Measurements from ENCODE around the gene TMPRSS4. TPM values are rescaled to one million over a fixed set of nuclear protein-coding genes. Genes with fewer than 3 reads are reported as not detected.

Gene TMPRSS4
- total RNA-seq, 2 donors from 2014 or later, result not detected

DNA sequence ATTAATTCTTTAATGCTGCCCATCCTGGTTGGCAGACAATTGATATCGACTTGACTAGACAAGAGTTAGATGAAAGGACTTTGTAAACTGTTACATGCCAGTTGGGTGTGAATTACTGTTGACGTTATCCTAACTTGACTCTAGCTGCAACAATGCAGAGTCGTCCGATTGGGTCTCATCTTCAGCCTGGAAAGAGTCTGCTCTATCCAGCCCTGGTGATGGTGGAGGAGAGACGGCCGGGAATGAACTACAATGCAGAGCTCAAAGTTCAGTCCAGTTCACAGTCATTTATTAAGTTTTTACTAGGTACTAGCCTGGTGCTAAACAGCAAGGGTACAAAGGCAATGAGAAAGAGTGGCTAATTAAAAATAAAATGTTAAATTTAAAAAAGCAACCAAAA lies 14.8 kb downstream of the TMPRSS4 start:
- Mint-ChIP-seq H3K27ac (no peak overlapping the region), H3K27me3 (peaks cover 49% of the 10 kb centered on the region), H3K4me1 (no peaks in the 10 kb centered on the region), H3K4me3 (no peak overlapping the region), H3K36me3 (ENCODE audit: low read depth) (peaks cover 2% of the 10 kb centered on the region)
- H3K9me3 ChIP-seq (ENCODE audit: control insufficient read depth, low read length, poor library complexity, severe bottlenecking), result no peaks in the 10 kb centered on the region
- no peak for ATAC-seq
- no peak for DNase-seq

DNA sequence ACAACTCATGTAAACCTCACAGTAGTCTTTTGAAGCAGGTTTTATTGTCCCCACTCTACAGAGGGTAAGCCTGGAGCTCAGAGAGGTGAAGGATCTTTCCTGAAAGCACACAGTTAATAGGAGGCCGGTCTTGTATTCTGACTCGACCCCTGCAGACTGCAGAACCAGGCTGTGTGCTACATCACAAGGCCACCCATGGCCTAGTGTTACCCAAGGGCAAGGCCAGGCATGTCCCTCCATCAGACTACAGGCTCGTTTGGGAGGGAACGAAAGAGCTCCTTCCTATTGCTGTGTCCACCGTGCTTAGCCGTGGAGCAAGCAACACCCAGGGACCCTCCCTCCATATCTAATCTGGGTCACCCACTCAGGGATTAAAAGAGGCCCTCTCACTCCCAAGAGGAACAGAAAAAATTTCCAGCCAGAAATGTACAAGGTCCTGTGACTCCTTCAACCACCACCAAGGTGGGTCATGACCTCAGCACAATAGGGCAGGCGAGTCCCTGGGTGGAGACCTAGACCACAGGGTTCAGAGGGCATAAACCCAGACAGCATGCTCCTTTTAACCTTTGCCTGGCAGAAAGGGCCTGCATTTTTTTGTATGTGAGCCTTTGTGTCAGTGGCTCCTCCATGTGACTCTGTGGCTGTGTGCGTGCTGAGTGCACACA lies 16.2 kb downstream of the TMPRSS4 start:
- Mint-ChIP-seq H3K36me3 (ENCODE audit: low read depth) (peaks cover 4% of the 10 kb centered on the region), H3K27ac (no peak overlapping the region), H3K4me1 (no peaks in the 10 kb centered on the region), H3K27me3 (peaks cover 60% of the 10 kb centered on the region), H3K4me3 (no peak overlapping the region)
- no peaks in the 10 kb centered on the region for H3K9me3 ChIP-seq (ENCODE audit: control insufficient read depth, low read length, poor library complexity, severe bottlenecking)
- ATAC-seq (no peak), DNase-seq (no peak)

DNA sequence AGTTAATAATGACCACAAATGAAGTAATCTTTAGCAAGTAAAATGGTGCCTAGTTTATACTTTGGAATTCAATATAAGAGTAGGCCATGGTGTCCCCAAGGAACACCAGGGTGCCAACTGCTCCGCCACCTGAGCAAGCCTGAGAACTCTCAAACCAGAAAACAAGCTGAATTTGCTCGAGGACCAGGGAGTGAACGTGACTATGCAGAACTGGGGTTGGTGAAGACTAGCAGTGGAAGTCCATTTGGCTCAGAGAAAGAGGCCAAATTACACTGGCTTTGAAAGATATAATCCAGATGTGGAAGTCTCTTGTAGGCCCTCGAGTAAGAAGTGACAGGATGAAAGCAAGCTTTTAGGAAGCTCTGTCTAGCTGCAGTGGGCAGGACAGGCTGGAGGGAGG lies 18.6 kb downstream of the TMPRSS4 start:
- no peak overlapping the region for H3K27ac Mint-ChIP-seq
- H3K36me3 Mint-ChIP-seq (ENCODE audit: low read depth), result peaks cover 4% of the 10 kb centered on the region
- H3K4me1 Mint-ChIP-seq, result peaks cover 4% of the 10 kb centered on the region
- DNase-seq (no peak), ATAC-seq (no peak)
- H3K4me3 Mint-ChIP-seq, result no peak overlapping the region
- H3K9me3 ChIP-seq (ENCODE audit: control insufficient read depth, low read length, poor library complexity, severe bottlenecking), result no peaks in the 10 kb centered on the region
- H3K27me3 Mint-ChIP-seq, result peaks cover 60% of the 10 kb centered on the region

DNA sequence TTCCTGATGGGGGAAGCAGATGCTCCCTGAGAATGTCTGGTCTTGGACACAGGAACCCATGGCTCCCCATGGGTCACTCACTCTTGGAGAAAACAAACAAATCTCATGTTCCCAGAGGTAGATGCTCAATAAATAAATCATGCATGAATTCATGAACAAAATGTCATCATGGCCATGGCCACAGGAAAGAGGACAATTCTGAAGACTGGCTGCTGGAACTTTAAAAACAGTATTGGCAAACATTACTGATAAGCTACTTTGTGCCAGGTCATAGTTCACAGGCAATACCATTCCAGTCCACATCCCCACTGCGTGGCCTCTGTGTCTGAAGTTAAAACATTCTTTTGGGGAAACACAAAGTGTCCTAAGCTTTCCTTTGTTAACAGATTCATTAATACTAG lies 19.1 kb downstream of the TMPRSS4 start:
- Mint-ChIP-seq H3K36me3 (ENCODE audit: low read depth) (peaks cover 4% of the 10 kb centered on the region), H3K27ac (no peak overlapping the region), H3K27me3 (peaks cover 59% of the 10 kb centered on the region), H3K4me3 (no peak overlapping the region), H3K4me1 (peaks cover 4% of the 10 kb centered on the region)
- DNase-seq (no peak), ATAC-seq (no peak)
- no peaks in the 10 kb centered on the region for H3K9me3 ChIP-seq (ENCODE audit: control insufficient read depth, low read length, poor library complexity, severe bottlenecking)

DNA sequence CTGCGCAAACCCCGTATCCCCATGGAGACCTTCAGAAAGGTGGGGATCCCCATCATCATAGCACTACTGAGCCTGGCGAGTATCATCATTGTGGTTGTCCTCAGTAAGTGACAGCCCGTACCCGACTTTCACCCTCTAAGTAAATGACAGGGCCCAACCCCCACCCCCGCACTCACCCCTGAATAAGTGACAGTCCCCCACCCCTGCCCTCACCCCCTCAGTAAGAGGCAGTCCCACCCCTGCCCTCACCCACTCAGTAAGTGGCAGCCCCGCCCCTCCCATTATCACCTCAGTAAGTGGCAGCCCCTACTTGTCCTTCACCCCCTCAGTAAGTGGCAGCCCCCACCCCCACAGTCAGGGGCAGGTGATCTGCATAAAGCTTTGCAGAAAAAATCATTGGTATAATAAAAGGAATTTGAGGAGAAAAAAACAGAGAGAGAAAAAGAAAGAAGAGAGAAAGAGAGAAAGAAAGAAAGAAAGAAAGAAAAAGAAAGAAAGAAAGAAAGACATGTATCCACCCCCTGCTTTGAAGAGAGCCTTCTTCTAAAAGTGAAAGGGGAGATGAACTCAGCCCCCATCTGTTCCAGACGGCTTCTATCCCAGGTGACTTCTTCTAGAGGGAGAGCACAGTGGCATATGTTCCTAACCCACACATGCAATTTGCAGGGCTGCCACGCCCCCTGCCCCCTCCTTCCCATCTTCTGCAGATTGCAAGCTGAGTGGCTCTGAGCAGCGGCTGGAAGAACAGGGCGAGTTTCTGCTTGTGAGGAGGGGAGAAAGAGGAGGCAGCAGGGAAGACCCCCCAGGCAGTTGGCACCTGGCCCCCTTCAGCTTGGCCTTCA lies 22.3 kb downstream of the TMPRSS4 start:
- DNase-seq (no peak), ATAC-seq (no peak)
- H3K4me1 Mint-ChIP-seq, result peaks cover 4% of the 10 kb centered on the region
- H3K36me3 Mint-ChIP-seq (ENCODE audit: low read depth), result peaks cover 4% of the 10 kb centered on the region
- H3K9me3 ChIP-seq (ENCODE audit: control insufficient read depth, low read length, poor library complexity, severe bottlenecking), result no peaks in the 10 kb centered on the region
- no peak overlapping the region for H3K4me3 Mint-ChIP-seq
- H3K27me3 Mint-ChIP-seq, result peaks cover 54% of the 10 kb centered on the region
- H3K27ac Mint-ChIP-seq, result no peak overlapping the region

DNA sequence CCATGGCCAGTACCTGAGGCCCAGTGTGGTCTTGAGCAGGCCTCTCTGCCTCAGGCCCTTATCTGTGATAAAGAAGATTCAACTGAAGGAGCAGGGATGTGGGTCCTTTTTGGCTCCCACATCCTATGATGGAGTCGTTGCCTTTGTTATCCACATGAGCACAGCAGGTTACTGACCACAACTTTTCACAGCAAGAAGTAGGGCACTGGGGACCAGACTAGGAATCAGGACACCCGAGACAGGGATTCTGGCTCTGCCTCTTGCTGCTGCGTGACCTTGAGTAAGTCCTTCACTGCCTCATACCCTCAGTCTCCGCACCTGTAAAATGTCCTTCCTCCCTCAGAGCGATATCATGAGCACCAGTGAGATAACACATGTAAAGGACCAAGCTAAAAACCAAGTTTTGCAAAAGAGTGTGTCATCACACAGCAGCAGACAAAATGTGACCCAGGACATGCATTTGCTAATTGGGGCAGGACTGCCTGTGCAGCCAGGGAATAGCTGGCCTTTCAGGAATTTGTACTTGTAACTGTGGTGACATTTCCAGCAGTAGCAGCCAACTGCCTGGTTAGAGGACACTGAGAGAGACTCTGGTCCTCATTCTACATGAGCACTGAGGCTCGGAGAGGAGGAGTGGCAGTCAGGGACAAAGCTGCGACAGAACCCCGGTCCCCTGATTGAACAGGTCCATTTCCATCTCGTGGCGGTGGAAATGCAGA lies 23.1 kb downstream of the TMPRSS4 start:
- H3K27ac Mint-ChIP-seq, result no peak overlapping the region

DNA sequence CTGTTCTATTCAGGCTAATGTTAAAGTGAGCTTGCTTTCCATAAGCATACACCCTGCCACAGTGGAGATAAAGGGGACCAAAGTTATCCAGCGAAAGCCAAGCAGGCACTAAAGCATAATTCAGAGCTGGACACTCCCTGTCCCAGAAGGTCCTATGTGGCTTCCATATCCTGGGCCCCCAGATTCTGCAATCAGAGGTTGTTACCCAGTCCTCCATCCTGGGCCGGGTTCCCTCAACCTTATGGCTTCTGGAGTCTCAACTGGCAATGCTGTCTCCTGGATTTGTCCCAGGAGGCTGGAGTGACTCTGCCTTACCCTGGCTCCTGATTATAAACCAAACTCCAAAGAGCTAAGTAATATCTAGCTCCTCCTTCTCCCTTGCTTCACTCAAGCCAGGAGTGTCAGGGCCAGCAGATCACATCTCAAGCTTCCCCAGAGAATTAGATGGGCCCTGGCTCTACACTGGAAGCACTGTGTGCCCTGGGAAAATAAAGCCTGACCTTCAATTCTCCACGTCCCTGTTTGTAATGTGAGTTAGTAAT lies 23.9 kb downstream of the TMPRSS4 start:
- no peak for DNase-seq
- H3K4me1 Mint-ChIP-seq, result peaks cover 6% of the 10 kb centered on the region
- H3K27ac Mint-ChIP-seq, result no peak overlapping the region
- no peaks in the 10 kb centered on the region for H3K9me3 ChIP-seq (ENCODE audit: control insufficient read depth, low read length, poor library complexity, severe bottlenecking)
- no peak for ATAC-seq
- no peak overlapping the region for H3K4me3 Mint-ChIP-seq
- peaks cover 48% of the 10 kb centered on the region for H3K27me3 Mint-ChIP-seq
- peaks cover 4% of the 10 kb centered on the region for H3K36me3 Mint-ChIP-seq (ENCODE audit: low read depth)

More for the DNA sequence above, 23.1 kb downstream of the TMPRSS4 start:
- Mint-ChIP-seq H3K36me3 (ENCODE audit: low read depth) (peaks cover 4% of the 10 kb centered on the region), H3K27me3 (peaks cover 55% of the 10 kb centered on the region), H3K4me3 (no peak overlapping the region), H3K4me1 (peaks cover 4% of the 10 kb centered on the region)
- no peaks in the 10 kb centered on the region for H3K9me3 ChIP-seq (ENCODE audit: control insufficient read depth, low read length, poor library complexity, severe bottlenecking)
- DNase-seq, result no peak
- ATAC-seq, result no peak

DNA sequence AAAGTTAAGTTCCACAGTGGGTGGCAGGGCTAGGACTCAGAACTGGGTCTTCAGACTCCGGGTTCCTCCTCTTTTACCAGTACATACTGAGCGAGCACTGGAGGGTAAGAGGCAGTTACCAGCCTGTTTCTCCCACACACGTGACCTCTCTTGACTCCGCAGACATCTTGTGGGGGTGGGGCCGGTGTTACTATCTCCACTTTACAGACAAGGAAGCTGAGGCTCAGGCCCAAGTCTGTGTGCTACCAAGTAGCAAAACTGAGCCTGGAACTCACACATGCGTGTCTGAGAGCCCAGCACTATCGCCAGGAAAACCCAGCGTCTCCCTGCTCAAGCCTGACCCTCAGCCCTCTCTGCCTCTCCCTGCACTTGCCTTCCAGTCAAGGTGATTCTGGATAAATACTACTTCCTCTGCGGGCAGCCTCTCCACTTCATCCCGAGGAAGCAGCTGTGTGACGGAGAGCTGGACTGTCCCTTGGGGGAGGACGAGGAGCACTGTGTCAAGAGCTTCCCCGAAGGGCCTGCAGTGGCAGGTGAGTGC lies 25.9 kb downstream of the TMPRSS4 start:
- H3K9me3 ChIP-seq (ENCODE audit: control insufficient read depth, low read length, poor library complexity, severe bottlenecking), result no peaks in the 10 kb centered on the region
- peaks cover 9% of the 10 kb centered on the region for H3K4me1 Mint-ChIP-seq
- DNase-seq (no peak), ATAC-seq (no peak)
- H3K36me3 Mint-ChIP-seq (ENCODE audit: low read depth), result peaks cover 2% of the 10 kb centered on the region
- no peak overlapping the region for H3K4me3 Mint-ChIP-seq
- H3K27me3 Mint-ChIP-seq, result peaks cover 36% of the 10 kb centered on the region
- no peak overlapping the region for H3K27ac Mint-ChIP-seq

DNA sequence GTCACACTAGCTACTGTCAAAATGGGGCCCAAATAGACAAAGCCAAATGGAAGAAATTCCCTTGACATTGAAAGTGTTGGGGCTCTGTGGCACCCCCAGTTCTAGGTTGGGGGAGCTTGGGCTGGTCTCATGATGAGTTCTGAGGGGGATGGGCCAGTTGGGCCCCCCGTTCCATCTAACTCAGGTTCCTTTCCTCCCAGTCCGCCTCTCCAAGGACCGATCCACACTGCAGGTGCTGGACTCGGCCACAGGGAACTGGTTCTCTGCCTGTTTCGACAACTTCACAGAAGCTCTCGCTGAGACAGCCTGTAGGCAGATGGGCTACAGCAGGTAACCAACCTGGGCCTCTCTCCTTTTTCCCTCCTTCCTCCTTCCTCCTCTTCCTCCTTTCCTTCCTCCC lies 27.6 kb downstream of the TMPRSS4 start:
- Mint-ChIP-seq H3K27me3 (peaks cover 27% of the 10 kb centered on the region), H3K4me1 (peaks cover 5% of the 10 kb centered on the region), H3K36me3 (ENCODE audit: low read depth) (peaks cover 2% of the 10 kb centered on the region), H3K4me3 (no peak overlapping the region), H3K27ac (no peak overlapping the region)
- no peaks in the 10 kb centered on the region for H3K9me3 ChIP-seq (ENCODE audit: control insufficient read depth, low read length, poor library complexity, severe bottlenecking)
- ATAC-seq (no peak), DNase-seq (no peak)

DNA sequence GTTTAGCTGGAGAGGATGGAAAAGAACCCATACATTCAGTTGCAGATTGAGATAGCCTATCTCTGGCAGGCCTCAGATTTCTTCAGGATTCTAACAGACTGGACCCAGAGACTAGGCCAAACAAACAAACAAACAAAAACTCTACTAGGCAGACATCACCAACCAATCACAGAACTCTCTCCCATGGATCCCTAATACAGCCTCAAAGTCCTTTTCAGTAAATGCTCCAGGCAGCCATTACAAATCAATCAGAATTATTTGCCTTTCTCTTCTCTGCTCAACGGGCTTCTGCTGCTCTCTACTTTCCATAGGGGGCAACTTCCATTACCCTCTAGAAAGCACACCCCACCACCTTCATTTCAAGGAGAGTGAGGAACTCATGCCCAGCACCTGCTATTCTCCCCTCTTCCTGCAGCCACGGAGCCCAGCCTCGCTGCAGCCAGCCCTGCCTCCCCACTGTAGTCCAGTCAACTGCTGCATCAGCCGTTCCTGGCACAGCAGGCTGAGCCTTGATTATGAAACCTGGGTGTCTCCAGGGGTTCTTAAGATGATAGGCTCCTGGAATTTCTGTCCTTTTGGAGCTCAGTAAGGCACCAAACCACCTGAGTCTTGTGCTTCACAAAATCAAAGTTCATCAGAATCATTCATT lies 28.9 kb downstream of the TMPRSS4 start:
- H3K4me1 Mint-ChIP-seq, result peaks cover 5% of the 10 kb centered on the region
- DNase-seq (no peak), ATAC-seq (no peak)
- peaks cover 30% of the 10 kb centered on the region for H3K27me3 Mint-ChIP-seq
- H3K4me3 Mint-ChIP-seq, result no peak overlapping the region
- no peak overlapping the region for H3K27ac Mint-ChIP-seq
- no peaks in the 10 kb centered on the region for H3K9me3 ChIP-seq (ENCODE audit: control insufficient read depth, low read length, poor library complexity, severe bottlenecking)
- peaks cover 2% of the 10 kb centered on the region for H3K36me3 Mint-ChIP-seq (ENCODE audit: low read depth)

DNA sequence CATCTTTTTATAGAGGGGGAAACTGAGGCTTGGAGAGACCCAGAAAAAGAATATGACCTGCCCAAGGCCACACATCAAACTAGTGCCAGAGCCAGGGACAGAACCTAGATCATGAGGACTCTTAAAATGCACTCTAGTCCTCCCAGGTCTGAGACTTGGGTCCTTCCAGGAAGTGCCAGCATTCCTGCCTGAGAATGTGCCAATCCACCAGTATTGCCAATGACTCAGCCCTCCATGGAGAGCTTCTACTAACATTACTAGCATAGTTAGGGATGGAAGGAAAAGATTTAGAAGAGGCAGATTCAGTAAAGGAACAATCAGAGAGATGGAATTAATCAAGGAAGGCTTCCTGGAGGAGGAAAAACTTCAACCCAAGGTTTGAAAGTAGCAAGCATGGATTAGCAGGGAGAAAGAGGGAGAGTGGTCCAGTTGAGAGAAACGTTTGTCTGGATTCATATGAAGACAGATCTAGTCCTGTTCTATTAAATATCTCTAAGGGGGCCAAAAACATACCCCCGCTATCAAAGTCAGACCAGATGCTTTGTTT lies 30.0 kb downstream of the TMPRSS4 start:
- H3K4me3 Mint-ChIP-seq, result no peak overlapping the region
- H3K27me3 Mint-ChIP-seq, result peaks cover 25% of the 10 kb centered on the region

DNA sequence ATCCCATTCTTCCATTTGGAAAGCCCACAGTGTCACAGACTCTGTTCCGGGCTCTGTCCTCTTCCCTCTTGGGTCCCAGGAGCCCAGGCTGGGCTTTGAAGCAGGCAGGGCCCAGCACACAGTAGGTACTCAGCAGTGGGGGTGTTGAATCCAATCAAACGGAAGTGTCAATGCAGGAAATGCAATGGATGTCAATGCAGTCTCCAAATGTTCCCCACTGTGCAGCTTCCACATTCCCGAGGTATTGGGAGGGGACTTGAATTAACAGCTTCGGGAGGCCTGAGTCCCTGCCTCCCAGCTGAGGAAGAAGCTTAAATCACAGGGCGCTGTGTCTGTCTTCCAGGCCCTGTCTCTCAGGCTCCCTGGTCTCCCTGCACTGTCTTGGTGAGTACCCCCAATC lies 31.6 kb downstream of the TMPRSS4 start:
- peaks cover 8% of the 10 kb centered on the region for H3K4me1 Mint-ChIP-seq
- DNase-seq (no peak), ATAC-seq (no peak)
- H3K27me3 Mint-ChIP-seq, result peaks cover 24% of the 10 kb centered on the region
- peaks cover 3% of the 10 kb centered on the region for H3K36me3 Mint-ChIP-seq (ENCODE audit: low read depth)
- H3K27ac Mint-ChIP-seq, result no peak overlapping the region
- no peak overlapping the region for H3K4me3 Mint-ChIP-seq
- no peaks in the 10 kb centered on the region for H3K9me3 ChIP-seq (ENCODE audit: control insufficient read depth, low read length, poor library complexity, severe bottlenecking)

More for the DNA sequence above, 30.0 kb downstream of the TMPRSS4 start:
- H3K27ac Mint-ChIP-seq, result no peak overlapping the region
- no peaks in the 10 kb centered on the region for H3K9me3 ChIP-seq (ENCODE audit: control insufficient read depth, low read length, poor library complexity, severe bottlenecking)
- H3K4me1 Mint-ChIP-seq, result peaks cover 5% of the 10 kb centered on the region
- no peak for DNase-seq
- peaks cover 2% of the 10 kb centered on the region for H3K36me3 Mint-ChIP-seq (ENCODE audit: low read depth)
- no peak for ATAC-seq

All from T-helper 17 cell (primary cell).